GM10248 (cell line): ENCODE results near the gene NDUFC1.
A peak's percentile ranks its signal among the peaks of the same experiment; 100 is the strongest.
"Not testable (repeated sequence)": the region's sequence is repeated elsewhere in the genome, so short reads cannot be mapped to it uniquely, and the experiment has no call there.

Experiments used
- CTCF ChIA-PET: fragments of 300-600 bp; sonication (Branson Sonifier 250); formaldehyde crosslinking; extraction: SDS; loops from one replicate; lab custom pipeline; 2021; ENCODE audit warnings: antibody characterized with exemption; lab: Yijun Ruan, JAX
- POLR2A ChIA-PET: fragments of 350-650 bp; sonication (Branson Sonifier 250); formaldehyde crosslinking; extraction: SDS; loops from one replicate; lab custom pipeline; 2020; ENCODE audit warnings: antibody characterized with exemption; lab: Yijun Ruan, JAX
- DNase-seq: peaks from one replicate; pipeline ENCODE4 v3.0.0; 2012; ENCODE audit errors: extremely low spot score
- TF ChIP-seq, protein P1 (sequence below): IDR thresholded peaks from 2 replicates; pipeline ENCODE4 v1.5.1; 2012; ENCODE audit warnings: mild to moderate bottlenecking, low read depth; ENCODE audit errors: extremely low read depth, missing control alignments, control extremely low read depth

Gene NDUFC1

DNA sequence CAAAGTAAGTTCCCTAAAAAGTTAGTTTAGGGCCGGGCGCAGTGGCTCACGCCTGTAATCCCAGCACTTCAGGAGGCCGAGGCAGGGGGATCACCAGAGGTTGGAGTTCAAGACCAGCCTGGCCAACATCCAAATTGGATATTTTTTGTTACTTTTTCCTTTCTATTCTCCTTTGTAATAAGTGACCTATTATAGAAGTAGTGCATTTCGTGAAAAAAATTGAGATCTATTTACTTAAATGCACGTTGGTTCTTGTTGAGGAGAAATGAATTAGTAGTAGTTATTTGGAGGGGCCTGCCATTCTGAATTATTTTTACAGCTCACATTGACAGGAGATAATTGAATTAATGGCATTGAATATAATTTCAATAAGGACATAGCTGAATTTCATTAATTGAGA, 22.3 kb upstream of the NDUFC1 start:
- DNase-seq, result no peak
- ChIA-PET CTCF (interaction anchor here (2.1 kb wide), 1 partner anchor 29 kb away, joined by 7 read pairs; no protein-coding TSS in a partner anchor), POLR2A (no interaction called here)
- TF ChIP-seq, protein P1, sequence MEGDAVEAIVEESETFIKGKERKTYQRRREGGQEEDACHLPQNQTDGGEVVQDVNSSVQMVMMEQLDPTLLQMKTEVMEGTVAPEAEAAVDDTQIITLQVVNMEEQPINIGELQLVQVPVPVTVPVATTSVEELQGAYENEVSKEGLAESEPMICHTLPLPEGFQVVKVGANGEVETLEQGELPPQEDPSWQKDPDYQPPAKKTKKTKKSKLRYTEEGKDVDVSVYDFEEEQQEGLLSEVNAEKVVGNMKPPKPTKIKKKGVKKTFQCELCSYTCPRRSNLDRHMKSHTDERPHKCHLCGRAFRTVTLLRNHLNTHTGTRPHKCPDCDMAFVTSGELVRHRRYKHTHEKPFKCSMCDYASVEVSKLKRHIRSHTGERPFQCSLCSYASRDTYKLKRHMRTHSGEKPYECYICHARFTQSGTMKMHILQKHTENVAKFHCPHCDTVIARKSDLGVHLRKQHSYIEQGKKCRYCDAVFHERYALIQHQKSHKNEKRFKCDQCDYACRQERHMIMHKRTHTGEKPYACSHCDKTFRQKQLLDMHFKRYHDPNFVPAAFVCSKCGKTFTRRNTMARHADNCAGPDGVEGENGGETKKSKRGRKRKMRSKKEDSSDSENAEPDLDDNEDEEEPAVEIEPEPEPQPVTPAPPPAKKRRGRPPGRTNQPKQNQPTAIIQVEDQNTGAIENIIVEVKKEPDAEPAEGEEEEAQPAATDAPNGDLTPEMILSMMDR, result no peak

DNA sequence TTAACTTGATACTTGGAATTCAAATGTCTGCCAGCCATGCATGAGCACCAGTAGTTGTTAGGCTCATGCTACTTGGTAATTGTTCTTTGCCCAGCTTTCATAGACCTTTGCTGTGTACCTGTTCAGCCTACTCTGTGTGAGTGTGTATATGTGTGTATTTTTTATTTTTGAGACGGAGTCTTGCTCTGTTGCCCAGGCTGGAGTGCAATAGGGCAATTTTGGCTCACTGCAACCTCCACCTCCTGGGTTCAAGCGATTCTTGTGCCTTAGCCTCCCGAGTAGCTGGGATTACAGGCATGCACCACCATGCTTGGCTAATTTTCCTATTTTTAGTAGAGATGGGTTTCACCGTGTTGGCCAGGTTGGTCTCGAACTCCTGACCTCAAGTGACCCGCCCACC, 20.3 kb upstream of the NDUFC1 start:
- CTCF ChIA-PET, result interaction anchor here (1.6 to 2.8 kb wide), 4 partner anchors 11 to 195 kb away, joined by 3 to 17 read pairs (median 7); no protein-coding TSS in a partner anchor
- DNase-seq, POLR2A ChIA-PET: not testable (repeated sequence)

DNA sequence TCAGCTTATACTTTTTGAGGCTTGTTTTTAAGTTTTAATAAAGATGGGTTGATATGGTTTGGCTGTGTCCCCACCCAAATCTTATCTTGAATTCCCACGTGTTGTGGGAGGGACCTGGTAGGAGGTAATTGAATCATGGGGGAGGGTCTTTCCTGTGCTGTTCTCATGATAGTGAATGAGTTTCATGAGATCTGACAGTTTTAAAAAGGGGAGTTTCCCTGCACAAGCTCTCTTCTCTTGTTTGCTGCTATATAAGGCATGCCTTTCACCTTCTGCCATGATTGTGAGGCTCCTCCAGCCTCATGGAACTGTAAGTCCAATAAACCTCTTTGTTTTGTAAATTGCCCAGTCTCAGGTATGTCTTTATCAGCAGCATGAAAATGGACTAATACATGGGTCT, 19.8 kb upstream of the NDUFC1 start:
- POLR2A ChIA-PET, DNase-seq: not testable (repeated sequence)
- CTCF ChIA-PET, result interaction anchor here (0.8 to 2.8 kb wide), 6 partner anchors 10 to 195 kb away, joined by 3 to 17 read pairs (median 5); no protein-coding TSS in a partner anchor

DNA sequence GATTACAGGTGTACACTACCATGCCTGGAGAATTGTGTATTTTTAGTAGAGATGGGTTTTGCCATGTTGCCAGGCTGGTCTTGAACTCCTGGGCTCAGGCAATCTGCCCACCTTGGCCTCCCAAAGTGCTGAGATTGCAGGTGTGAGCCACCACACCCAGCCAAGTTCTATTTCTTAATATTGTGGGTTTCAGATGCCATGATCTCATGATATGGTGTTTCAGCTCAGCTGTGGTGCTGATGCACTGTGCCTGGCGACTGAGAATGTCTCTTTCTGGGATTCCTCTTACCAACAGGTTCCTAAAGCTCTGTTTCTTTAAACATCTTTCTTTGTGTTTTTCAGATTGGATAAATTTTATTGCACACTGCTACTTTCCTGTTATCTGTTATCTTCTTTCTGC, 17.3 kb upstream of the NDUFC1 start:
- TF ChIP-seq, protein P1, result no peak
- CTCF ChIA-PET, result interaction anchor here (1.4 kb wide), 1 partner anchor 19 kb away, joined by 5 read pairs; the partner anchor contains the start of gene NAA15
- POLR2A ChIA-PET, result no interaction called here
- no peak for DNase-seq

DNA sequence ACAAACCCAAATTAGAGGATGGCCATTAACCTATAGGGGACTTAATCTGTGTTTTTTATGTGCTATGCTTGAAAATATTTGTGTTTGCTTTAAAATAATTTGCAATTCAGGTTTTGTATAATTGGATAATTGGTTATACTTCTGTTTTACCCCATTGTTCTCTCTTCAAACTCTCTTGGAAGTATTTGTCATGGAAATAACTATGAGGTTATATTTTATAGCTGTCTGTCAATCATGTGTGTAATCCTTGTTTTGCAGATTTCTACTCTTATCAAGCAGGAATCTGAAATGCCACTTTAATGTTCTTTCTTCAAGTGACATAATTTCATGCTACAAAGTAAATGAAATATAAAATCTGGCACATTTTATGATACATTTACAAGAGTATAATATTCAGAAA, 15.4 kb upstream of the NDUFC1 start:
- ChIA-PET POLR2A (no interaction called here), CTCF (interaction anchor here (0.9 kb wide), 1 partner anchor 10 kb away, joined by 3 read pairs; no protein-coding TSS in a partner anchor)
- no peak for DNase-seq
- TF ChIP-seq, protein P1, result no peak

DNA sequence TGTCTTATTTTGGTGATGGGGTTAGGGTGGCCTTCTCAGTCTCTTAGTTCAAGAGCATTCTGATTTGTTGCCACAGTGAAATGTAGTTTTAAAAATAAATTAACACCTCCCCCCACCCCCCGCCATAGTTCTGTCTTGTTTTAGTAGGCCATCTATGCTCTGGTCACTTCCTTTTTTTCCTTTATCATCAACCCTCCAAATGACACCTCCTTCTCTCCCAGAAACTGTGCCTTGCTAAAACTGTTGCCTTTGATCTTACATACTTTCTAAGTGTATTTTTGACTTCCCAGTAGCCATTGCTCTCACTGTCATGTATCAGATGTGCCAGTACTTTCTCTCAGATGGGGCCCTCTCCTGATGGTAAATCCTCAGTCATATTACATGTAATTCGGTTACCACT, 14.5 kb upstream of the NDUFC1 start:
- POLR2A ChIA-PET, result no interaction called here
- CTCF ChIA-PET, result interaction anchor here (0.9 kb wide), 1 partner anchor 9 kb away, joined by 3 read pairs; no protein-coding TSS in a partner anchor
- DNase-seq, result no peak
- TF ChIP-seq, protein P1, result no peak

DNA sequence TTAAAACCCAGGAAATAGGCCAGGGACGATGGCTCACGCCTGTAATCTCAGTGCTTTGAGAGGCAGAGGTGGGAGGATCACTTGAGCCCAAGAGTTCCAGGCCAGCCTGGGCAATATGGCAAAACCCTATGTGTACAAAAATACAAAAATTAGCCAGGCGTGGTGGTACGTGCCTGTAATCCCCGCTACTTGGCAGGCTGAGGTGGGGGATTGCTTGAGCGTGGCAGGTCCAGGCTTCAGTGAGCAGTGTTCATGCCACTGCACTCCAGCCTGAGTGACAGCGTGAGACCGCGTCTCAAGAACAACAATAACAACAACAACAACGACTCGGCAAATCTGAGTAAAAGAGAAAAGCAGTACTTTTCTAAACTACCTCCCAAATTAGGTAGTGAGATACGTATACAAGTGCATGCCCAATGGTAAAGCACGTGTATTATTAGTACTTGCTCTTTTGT, 13.0 kb upstream of the NDUFC1 start:
- peak; percentile 39 for DNase-seq
- CTCF ChIA-PET, result interaction anchor here (0.9 to 2.3 kb wide), 5 partner anchors 12 to 285 kb away, joined by 3 to 9 read pairs (median 5); partner anchors contain the start of genes NAA15 and NDUFC1
- POLR2A ChIA-PET, result no interaction called here
- TF ChIP-seq, protein P1, result no peak
